Anterior cingulate cortex (tissue), 58 donors: ENCODE measurements around the gene ZFP30.

ENCODE experiments used
- DNase-seq, 58 donors: peaks; one replicate each; lab custom pipeline; 2025; lab: John Stamatoyannopoulos, UW

ZFP30 gene

GRCh38 chr19:37565370-37565669 lies 89.9 kb downstream of the ZFP30 start:
- no peak for DNase-seq

DNA sequence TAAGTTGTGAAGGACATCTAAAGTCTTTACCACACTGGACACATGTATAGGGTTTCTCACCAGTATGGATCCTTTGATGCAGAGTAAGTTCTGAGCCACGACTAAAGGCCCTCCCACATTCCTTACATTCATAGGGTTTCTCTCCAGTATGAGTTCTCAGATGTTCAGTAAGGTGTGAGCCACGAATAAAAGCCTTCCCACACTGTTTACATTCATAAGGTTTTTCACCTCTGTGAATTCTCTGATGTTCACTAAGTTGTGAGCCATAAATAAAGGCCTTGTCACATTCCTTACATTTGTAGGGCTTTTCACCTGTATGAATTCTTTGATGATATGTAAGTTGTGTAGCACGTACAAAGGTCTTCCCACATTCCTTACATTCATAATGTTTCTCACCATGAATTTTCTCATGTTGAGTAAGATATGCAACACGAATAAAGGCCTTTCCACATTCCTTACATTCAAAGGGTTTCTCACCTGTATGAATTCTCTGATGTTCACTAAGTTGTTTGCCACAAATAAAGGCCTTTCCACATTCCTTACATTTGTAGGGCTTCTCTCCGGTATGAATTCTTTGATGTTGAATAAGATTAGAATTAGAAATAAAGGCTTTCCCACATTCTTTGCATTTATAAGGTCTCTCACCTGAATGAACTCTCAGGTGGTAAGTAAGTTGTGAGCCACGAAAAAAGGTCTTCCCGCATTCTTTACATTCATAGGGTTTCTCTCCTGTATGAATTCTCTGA lies 90.5 kb downstream of the ZFP30 start:
- no peak for DNase-seq
